ENCODE results near the gene PIGH.

PIGH gene

GRCh38 chr14:67571991-67572323, 28.1 kb downstream of the PIGH start:
- H3K4me1 ChIP-seq (ENCODE audit: control insufficient read depth in 1 of 2, insufficient read depth in 2 of 2, low read length in 2 of 2): no peaks in the 10 kb centered on the region
- no peak overlapping the region for H4K12ac ChIP-seq (ENCODE audit: low read depth, low read length)
- no peak overlapping the region for H2BK5ac ChIP-seq (ENCODE audit: low read depth, low read length, poor library complexity)
- H3K36me3 ChIP-seq (ENCODE audit: control insufficient read depth in 1 of 2, insufficient read depth in 2 of 2, low read length in 2 of 2): peaks cover 2 to 3% of the 10 kb centered on the region in 2 experiments
- H4K91ac ChIP-seq (ENCODE audit: low read depth, low read length): no peak overlapping the region
- H3K4ac ChIP-seq (ENCODE audit: low read depth, low read length): no peak overlapping the region
- no peaks in the 10 kb centered on the region for H3K27me3 ChIP-seq (ENCODE audit: insufficient read depth, low read length)
- H3K4me2 ChIP-seq (ENCODE audit: low read length): no peak overlapping the region
- H3K23ac ChIP-seq (ENCODE audit: low read length): no peak overlapping the region
- no peak overlapping the region for H2BK120ac ChIP-seq (ENCODE audit: insufficient read depth, low read length, poor library complexity)
- H2AFZ ChIP-seq (ENCODE audit: insufficient read depth, low read length, poor library complexity): no peak overlapping the region
- no peak overlapping the region for H4K8ac ChIP-seq (ENCODE audit: low read depth, low read length)
- H3K18ac ChIP-seq (ENCODE audit: low read length): no peak overlapping the region
- DNase-seq: no peak
- H3K27ac ChIP-seq (ENCODE audit: low read depth, low read length): no peak overlapping the region
- H3K79me2 ChIP-seq (ENCODE audit: control insufficient read depth, insufficient read depth, low read length, poor library complexity): no peaks in the 10 kb centered on the region
- no peak overlapping the region for H2BK12ac ChIP-seq (ENCODE audit: low read length)
- peaks cover 3% of the 10 kb centered on the region for H3K9me3 ChIP-seq (ENCODE audit: insufficient read depth, low read depth, low read length)
- no peak overlapping the region for H3K9ac ChIP-seq (ENCODE audit: low read length)
- WGBS (ENCODE audit: extremely low coverage, insufficient coverage, insufficient read length): no CpG with 5 or more reads among the region's 19 CpGs
- no peak overlapping the region for H3K4me3 ChIP-seq (ENCODE audit: low read depth, low read length)
- no peak overlapping the region for H3K14ac ChIP-seq (ENCODE audit: low read length)
- no peak overlapping the region for H2AK5ac ChIP-seq (ENCODE audit: low read length)
- no peaks in the 10 kb centered on the region for H3K79me1 ChIP-seq (ENCODE audit: low read length)

GRCh38 chr14:67571275-67571990, 28.6 kb downstream of the PIGH start:
- Histone ChIP-seq H3K79me2 (ENCODE audit: control insufficient read depth, insufficient read depth, low read length, poor library complexity) (no peaks in the 10 kb centered on the region), H4K12ac (ENCODE audit: low read depth, low read length) (no peak overlapping the region), H3K9ac (ENCODE audit: low read length) (no peak overlapping the region), H3K27me3 (ENCODE audit: insufficient read depth, low read length) (no peaks in the 10 kb centered on the region), H2BK5ac (ENCODE audit: low read depth, low read length, poor library complexity) (no peak overlapping the region), H3K4me3 (ENCODE audit: low read depth, low read length) (peak overlapping the region; percentile 6), H2BK120ac (ENCODE audit: insufficient read depth, low read length, poor library complexity) (no peak overlapping the region), H3K79me1 (ENCODE audit: low read length) (no peaks in the 10 kb centered on the region), H3K23ac (ENCODE audit: low read length) (no peak overlapping the region), H4K8ac (ENCODE audit: low read depth, low read length) (no peak overlapping the region), H3K4me1 (ENCODE audit: control insufficient read depth in 1 of 2, insufficient read depth in 2 of 2, low read length in 2 of 2) (peaks cover 0 to 2% of the 10 kb centered on the region in 2 experiments), H2AK5ac (ENCODE audit: low read length) (no peak overlapping the region), H3K27ac (ENCODE audit: low read depth, low read length) (no peak overlapping the region), H3K36me3 (ENCODE audit: control insufficient read depth in 1 of 2, insufficient read depth in 2 of 2, low read length in 2 of 2) (peaks cover 2 to 3% of the 10 kb centered on the region in 2 experiments), H3K4me2 (ENCODE audit: low read length) (no peak overlapping the region), H4K91ac (ENCODE audit: low read depth, low read length) (no peak overlapping the region), H3K4ac (ENCODE audit: low read depth, low read length) (no peak overlapping the region), H3K18ac (ENCODE audit: low read length) (no peak overlapping the region), H3K9me3 (ENCODE audit: insufficient read depth, low read depth, low read length) (peaks cover 2% of the 10 kb centered on the region), H2BK12ac (ENCODE audit: low read length) (no peak overlapping the region), H2AFZ (ENCODE audit: insufficient read depth, low read length, poor library complexity) (no peak overlapping the region), H3K14ac (ENCODE audit: low read length) (no peak overlapping the region)
- peak; percentile 17 to 77 for DNase-seq
- WGBS (ENCODE audit: extremely low coverage, insufficient coverage, insufficient read length): no CpG with 5 or more reads among the region's 14 CpGs

GRCh38 chr14:67570453-67570852, 29.6 kb downstream of the PIGH start:
- Histone ChIP-seq H3K18ac (ENCODE audit: low read length) (no peak overlapping the region), H3K79me1 (ENCODE audit: low read length) (peaks cover 2% of the 10 kb centered on the region), H3K4me2 (ENCODE audit: low read length) (no peak overlapping the region), H4K91ac (ENCODE audit: low read depth, low read length) (no peak overlapping the region), H3K4me3 (ENCODE audit: low read depth, low read length) (no peak overlapping the region), H3K14ac (ENCODE audit: low read length) (no peak overlapping the region), H2AFZ (ENCODE audit: insufficient read depth, low read length, poor library complexity) (no peak overlapping the region), H2BK12ac (ENCODE audit: low read length) (no peak overlapping the region), H3K9ac (ENCODE audit: low read length) (no peak overlapping the region), H2AK5ac (ENCODE audit: low read length) (no peak overlapping the region), H3K36me3 (ENCODE audit: control insufficient read depth in 1 of 2, insufficient read depth in 2 of 2, low read length in 2 of 2) (peaks cover 0 to 1% of the 10 kb centered on the region in 2 experiments), H3K27ac (ENCODE audit: low read depth, low read length) (no peak overlapping the region), H3K9me3 (ENCODE audit: insufficient read depth, low read depth, low read length) (peaks cover 2% of the 10 kb centered on the region), H3K27me3 (ENCODE audit: insufficient read depth, low read length) (no peaks in the 10 kb centered on the region), H3K23ac (ENCODE audit: low read length) (no peak overlapping the region), H3K79me2 (ENCODE audit: control insufficient read depth, insufficient read depth, low read length, poor library complexity) (no peaks in the 10 kb centered on the region), H3K4ac (ENCODE audit: low read depth, low read length) (no peak overlapping the region), H2BK120ac (ENCODE audit: insufficient read depth, low read length, poor library complexity) (no peak overlapping the region), H3K4me1 (ENCODE audit: control insufficient read depth in 1 of 2, insufficient read depth in 2 of 2, low read length in 2 of 2) (peaks cover 0 to 4% of the 10 kb centered on the region in 2 experiments), H4K8ac (ENCODE audit: low read depth, low read length) (no peak overlapping the region), H2BK5ac (ENCODE audit: low read depth, low read length, poor library complexity) (no peak overlapping the region), H4K12ac (ENCODE audit: low read depth, low read length) (no peak overlapping the region)
- WGBS (ENCODE audit: extremely low coverage, insufficient coverage, insufficient read length): no CpG with 5 or more reads among the region's 7 CpGs
- DNase-seq: no peak

GRCh38 chr14:67569651-67570290, 30.3 kb downstream of the PIGH start:
- Histone ChIP-seq H4K91ac (ENCODE audit: low read depth, low read length) (no peak overlapping the region), H2AFZ (ENCODE audit: insufficient read depth, low read length, poor library complexity) (no peak overlapping the region), H3K9me3 (ENCODE audit: insufficient read depth, low read depth, low read length) (peaks cover 2% of the 10 kb centered on the region), H2AK5ac (ENCODE audit: low read length) (no peak overlapping the region), H3K36me3 (ENCODE audit: control insufficient read depth in 1 of 2, insufficient read depth in 2 of 2, low read length in 2 of 2) (no peaks in the 10 kb centered on the region), H3K9ac (ENCODE audit: low read length) (no peak overlapping the region), H3K4me3 (ENCODE audit: low read depth, low read length) (no peak overlapping the region), H3K27ac (ENCODE audit: low read depth, low read length) (no peak overlapping the region), H4K12ac (ENCODE audit: low read depth, low read length) (no peak overlapping the region), H3K79me2 (ENCODE audit: control insufficient read depth, insufficient read depth, low read length, poor library complexity) (no peaks in the 10 kb centered on the region), H3K27me3 (ENCODE audit: insufficient read depth, low read length) (no peaks in the 10 kb centered on the region), H3K4me1 (ENCODE audit: control insufficient read depth in 1 of 2, insufficient read depth in 2 of 2, low read length in 2 of 2) (peaks cover 0 to 4% of the 10 kb centered on the region in 2 experiments), H3K23ac (ENCODE audit: low read length) (no peak overlapping the region), H3K14ac (ENCODE audit: low read length) (no peak overlapping the region), H3K4me2 (ENCODE audit: low read length) (no peak overlapping the region), H4K8ac (ENCODE audit: low read depth, low read length) (no peak overlapping the region), H2BK120ac (ENCODE audit: insufficient read depth, low read length, poor library complexity) (no peak overlapping the region), H2BK5ac (ENCODE audit: low read depth, low read length, poor library complexity) (no peak overlapping the region), H3K18ac (ENCODE audit: low read length) (no peak overlapping the region), H2BK12ac (ENCODE audit: low read length) (no peak overlapping the region), H3K4ac (ENCODE audit: low read depth, low read length) (no peak overlapping the region), H3K79me1 (ENCODE audit: low read length) (peaks cover 2% of the 10 kb centered on the region)
- WGBS (ENCODE audit: extremely low coverage, insufficient coverage, insufficient read length): no CpG with 5 or more reads among the region's 4 CpGs
- no peak for DNase-seq

All from trophoblast cell (in vitro differentiated cells and primary cell).